Activated B cell treated with CpG ODN at 0.5 μM for 24 hours (primary cell): ENCODE measurements around the gene ZSWIM3. TPM values are rescaled to one million over a fixed set of nuclear protein-coding genes. Genes with fewer than 3 reads are reported as not detected.
A peak's percentile ranks its signal among the peaks of the same experiment; 100 is the strongest.

Source experiments
- ATAC-seq: fragments of 200-7000 bp; cut with Tn5 transposase; one replicate; pipeline ENCODE4 v1.10.0; 2021; ENCODE audit warnings: low read depth, mild to moderate bottlenecking, moderate library complexity
- CTCF ChIA-PET: fragments of 350-600 bp; sonication (Branson Sonifier 250); formaldehyde crosslinking; loops from one replicate; lab custom pipeline; 2021; ENCODE audit warnings: antibody characterized with exemption; lab: Charles Lee
- POLR2A ChIA-PET: fragments of 350-600 bp; sonication (Branson Sonifier 250); formaldehyde crosslinking; loops from one replicate; lab custom pipeline; 2021; ENCODE audit warnings: antibody characterized with exemption; lab: Charles Lee
- DNase-seq: peaks from one replicate; pipeline ENCODE4 v3.0.0; 2022
- H3K27ac Mint-ChIP-seq: one replicate; pipeline ENCODE4 v1.8.0; 2020; ENCODE audit warnings: mixed read lengths
- H3K27me3 Mint-ChIP-seq: one replicate; pipeline ENCODE4 v1.8.0; 2021; ENCODE audit warnings: mixed read lengths
- H3K36me3 Mint-ChIP-seq: one replicate; pipeline ENCODE4 v1.8.0; 2021; ENCODE audit warnings: low read depth, mixed read lengths
- H3K4me1 Mint-ChIP-seq: one replicate; pipeline ENCODE4 v1.8.0; 2021; ENCODE audit warnings: mixed read lengths
- H3K4me3 Mint-ChIP-seq: one replicate; pipeline ENCODE4 v1.8.0; 2020; ENCODE audit warnings: mild to moderate bottlenecking, mixed read lengths
- H3K9me3 Mint-ChIP-seq: one replicate; pipeline ENCODE4 v1.8.0; 2020; ENCODE audit warnings: mixed read lengths
- CTCF ChIP-seq: fragments of 200-600 bp; IDR thresholded peaks from one replicate; pipeline ENCODE4 v1.8.0; 2022; ENCODE audit warnings: antibody characterized with exemption, mild to moderate bottlenecking
- intact Hi-C: fragments of 100-400 bp; cut with micrococcal nuclease; formaldehyde crosslinking; loops from one replicate; pipeline ENCODE4 v1.15.1; 2024
- total RNA-seq: library from RNA; stranded (reverse); gene quantifications from 2 replicates; pipeline ENCODE4 v1.2.3, GENCODE V29; 2022

Gene ZSWIM3
- total RNA-seq, 1 donor from 2014 or later = 6.4 TPM

GRCh38 chr20:45890077-45890984 is 32.9 kb downstream of the ZSWIM3 start:
- Mint-ChIP-seq H3K4me3 (peak overlapping the region; percentile 93), H3K9me3 (no peaks in the 10 kb centered on the region), H3K4me1 (peaks cover 31% of the 10 kb centered on the region), H3K36me3 (peaks cover 29% of the 10 kb centered on the region), H3K27ac (peak overlapping the region; percentile 44), H3K27me3 (no peaks in the 10 kb centered on the region)
- intact Hi-C loops = loop anchor here (1.0 to 5.0 kb wide), 2 partner anchors 58 to 73 kb away; partner anchors contain the start of gene SNX21
- ChIA-PET CTCF (interaction anchor here (0.7 to 3.7 kb wide), 10 partner anchors 9 to 91 kb away, joined by 3 to 15 read pairs (median 4); partner anchors contain the start of genes PCIF1, ZNF335 and ZSWIM1), POLR2A (interaction anchor here (0.6 to 5.6 kb wide), 14 partner anchors 9 to 517 kb away, joined by 3 to 84 read pairs (median 3); partner anchors contain the start of genes PCIF1 and ZSWIM1)
- no peak for TF ChIP-seq CTCF
- DNase-seq (peak; percentile 39), ATAC-seq (peak; percentile 30)

- Mint-ChIP-seq H3K4me1 (peaks cover 30% of the 10 kb centered on the region), H3K27me3 (no peaks in the 10 kb centered on the region), H3K27ac (peak within 1 kb of the TSS; percentile 87), H3K9me3 (no peaks in the 10 kb centered on the region), H3K4me3 (peak within 1 kb of the TSS; percentile 93), H3K36me3 (peaks cover 29% of the 10 kb centered on the region)
- TF ChIP-seq CTCF = no peak
- ATAC-seq = peak; percentile 87
- peak; percentile 86 for DNase-seq
- CTCF ChIA-PET = interaction anchor here (1.1 to 3.7 kb wide), 5 partner anchors 10 to 92 kb away, joined by 3 to 15 read pairs (median 9); partner anchors contain the start of genes PCIF1, ZNF335 and ZSWIM1
- intact Hi-C loops = loop anchor here (1.0 to 5.0 kb wide), 7 partner anchors 10 to 80 kb away; partner anchors contain the start of genes ACOT8, SNX21, ZSWIM1 and ZSWIM3
- POLR2A ChIA-PET = interaction anchor here (0.8 to 5.6 kb wide), 10 partner anchors 10 to 81 kb away, joined by 3 to 84 read pairs (median 7); partner anchors contain the start of genes PCIF1 and ZSWIM1
Measured at GRCh38 chr20:45890985-45891983, 33.9 kb downstream of the ZSWIM3 start, which contains the start of the genes CTSA and NEURL2. Gene CTSA (plus strand): TSS chr20:45891335. CDS start chr20:45891569, 234 bp downstream. Gene NEURL2 (minus strand): TSS chr20:45891208. CDS start chr20:45890991, 217 bp downstream.

GRCh38 chr20:45892049-45892825 is 34.8 kb downstream of the ZSWIM3 start:
- DNase-seq (no peak), ATAC-seq (no peak)
- Mint-ChIP-seq H3K36me3 (peaks cover 30% of the 10 kb centered on the region), H3K27me3 (no peaks in the 10 kb centered on the region), H3K4me1 (peaks cover 30% of the 10 kb centered on the region), H3K4me3 (peak overlapping the region; percentile 93), H3K9me3 (no peaks in the 10 kb centered on the region), H3K27ac (peak overlapping the region; percentile 59)
- TF ChIP-seq CTCF = no peak
- POLR2A ChIA-PET = interaction anchor here (1.0 to 5.6 kb wide), 6 partner anchors 11 to 80 kb away, joined by 3 to 84 read pairs (median 5); partner anchors contain the start of genes ACOT8, PCIF1 and ZSWIM1
- CTCF ChIA-PET = interaction anchor here (0.6 to 3.7 kb wide), 3 partner anchors 10 to 93 kb away, joined by 3 to 15 read pairs (median 3); partner anchors contain the start of gene PCIF1
- intact Hi-C loops = loop anchor here (5.0 kb wide), 1 partner anchor 60 kb away; the partner anchor contains the start of gene SNX21
